ENCODE results near the gene MC2R. TPM values are rescaled to one million over a fixed set of nuclear protein-coding genes. Genes with fewer than 3 reads are reported as not detected.

Gene MC2R
- total RNA-seq, 1 donor from 2014 or later: not detected

DNA sequence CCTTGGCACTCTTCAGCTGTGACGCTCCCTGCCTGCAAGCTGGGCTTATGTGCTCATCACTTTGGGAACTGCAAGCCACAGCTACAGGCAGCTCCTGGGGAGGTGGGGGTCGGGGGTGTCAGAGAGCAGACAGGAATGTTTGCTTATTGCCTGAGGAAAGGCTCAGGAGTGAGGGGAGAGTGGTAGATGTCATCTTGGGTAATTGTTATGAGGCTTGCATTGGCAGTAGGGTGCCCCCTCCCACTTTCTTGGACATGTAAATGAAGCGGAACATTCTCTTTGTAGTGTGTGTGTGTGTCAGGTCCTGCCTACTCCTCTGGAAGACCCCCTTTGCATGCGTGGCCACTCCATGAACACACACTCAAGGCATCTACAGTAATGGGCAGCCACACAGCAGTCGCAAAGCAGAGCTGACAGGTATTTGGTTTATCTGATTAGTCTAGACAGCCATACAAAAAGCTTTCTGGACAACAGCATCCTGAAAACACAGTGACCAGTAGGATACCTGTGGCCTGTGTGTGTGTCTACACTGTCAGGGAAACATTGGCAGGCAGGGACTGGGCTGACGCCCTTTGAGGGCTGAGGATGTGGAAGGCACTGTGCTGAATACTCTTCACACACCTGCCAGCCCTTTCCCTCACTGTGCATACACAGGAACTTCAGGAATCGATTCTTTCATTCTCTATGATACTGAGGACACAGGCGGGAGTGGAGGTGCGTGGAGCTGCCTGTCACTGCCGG, 17.1 kb upstream of the MC2R start:
- no peaks in the 10 kb centered on the region for H3K27me3 Mint-ChIP-seq (ENCODE audit: low read depth)
- H3K4me1 Mint-ChIP-seq: no peaks in the 10 kb centered on the region
- H3K36me3 Mint-ChIP-seq: no peaks in the 10 kb centered on the region
- H3K4me3 Mint-ChIP-seq: no peak overlapping the region
- H3K9me3 Mint-ChIP-seq: peaks cover 24% of the 10 kb centered on the region
- no peak for DNase-seq (ENCODE audit: low spot score in 2 of 2, unreplicated experiment in 2 of 2)
- TF ChIP-seq, protein P1, sequence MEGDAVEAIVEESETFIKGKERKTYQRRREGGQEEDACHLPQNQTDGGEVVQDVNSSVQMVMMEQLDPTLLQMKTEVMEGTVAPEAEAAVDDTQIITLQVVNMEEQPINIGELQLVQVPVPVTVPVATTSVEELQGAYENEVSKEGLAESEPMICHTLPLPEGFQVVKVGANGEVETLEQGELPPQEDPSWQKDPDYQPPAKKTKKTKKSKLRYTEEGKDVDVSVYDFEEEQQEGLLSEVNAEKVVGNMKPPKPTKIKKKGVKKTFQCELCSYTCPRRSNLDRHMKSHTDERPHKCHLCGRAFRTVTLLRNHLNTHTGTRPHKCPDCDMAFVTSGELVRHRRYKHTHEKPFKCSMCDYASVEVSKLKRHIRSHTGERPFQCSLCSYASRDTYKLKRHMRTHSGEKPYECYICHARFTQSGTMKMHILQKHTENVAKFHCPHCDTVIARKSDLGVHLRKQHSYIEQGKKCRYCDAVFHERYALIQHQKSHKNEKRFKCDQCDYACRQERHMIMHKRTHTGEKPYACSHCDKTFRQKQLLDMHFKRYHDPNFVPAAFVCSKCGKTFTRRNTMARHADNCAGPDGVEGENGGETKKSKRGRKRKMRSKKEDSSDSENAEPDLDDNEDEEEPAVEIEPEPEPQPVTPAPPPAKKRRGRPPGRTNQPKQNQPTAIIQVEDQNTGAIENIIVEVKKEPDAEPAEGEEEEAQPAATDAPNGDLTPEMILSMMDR (IDR thresholded peaks at IDR 0.05; ENCODE audit: unreplicated experiment): no peak
- H3K27ac Mint-ChIP-seq: no peak overlapping the region

DNA sequence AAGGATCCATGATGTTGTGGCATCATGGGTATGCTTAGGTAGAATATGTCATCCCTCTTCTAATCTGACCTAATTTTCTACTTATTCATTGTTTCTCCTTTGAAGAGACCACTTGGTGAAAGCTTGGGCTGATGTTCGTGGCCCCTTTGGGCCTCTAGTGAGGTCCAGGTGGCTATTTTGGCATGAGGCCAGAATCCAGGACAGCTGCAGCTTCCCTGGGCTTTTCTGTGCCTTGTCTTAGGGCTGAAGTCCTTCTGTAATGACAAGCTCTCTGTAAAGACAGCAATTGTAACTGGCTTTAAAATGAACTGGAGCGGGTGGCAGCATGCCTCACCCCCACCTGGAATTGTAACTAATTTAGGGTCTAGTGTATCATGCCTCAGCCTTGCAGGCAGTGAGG, 15.6 kb upstream of the MC2R start:
- Mint-ChIP-seq H3K27me3 (ENCODE audit: low read depth) (no peaks in the 10 kb centered on the region), H3K9me3 (peaks cover 28% of the 10 kb centered on the region), H3K36me3 (no peaks in the 10 kb centered on the region)

DNA sequence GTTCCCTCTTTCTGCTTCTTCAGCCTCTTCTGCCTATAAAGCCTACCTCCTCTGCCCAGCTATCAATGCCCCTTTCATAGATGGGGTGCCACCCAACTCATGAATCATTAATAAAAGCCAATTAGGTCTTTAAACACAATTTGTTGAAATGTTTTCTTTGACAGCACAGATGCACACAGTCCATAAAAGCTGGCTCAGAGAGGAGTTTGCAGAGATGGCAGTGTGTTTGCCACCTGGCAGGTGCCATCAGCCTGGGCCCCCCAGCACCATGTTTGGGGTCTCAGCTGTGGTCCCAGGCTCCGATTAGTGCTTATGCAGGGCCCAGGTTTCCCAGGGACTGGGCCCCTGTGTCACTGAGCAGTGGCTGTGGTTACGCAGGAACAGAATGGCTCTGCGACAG, 7.9 kb upstream of the MC2R start:
- Mint-ChIP-seq H3K4me3 (no peak overlapping the region), H3K9me3 (peaks cover 9% of the 10 kb centered on the region), H3K36me3 (no peaks in the 10 kb centered on the region), H3K27ac (no peak overlapping the region), H3K4me1 (no peaks in the 10 kb centered on the region), H3K27me3 (ENCODE audit: low read depth) (no peaks in the 10 kb centered on the region)
- no peak for DNase-seq (ENCODE audit: low spot score in 2 of 2, unreplicated experiment in 2 of 2)
- TF ChIP-seq, protein P1 (IDR thresholded peaks at IDR 0.05; ENCODE audit: unreplicated experiment): no peak

More for the DNA sequence above, 15.6 kb upstream of the MC2R start:
- H3K27ac Mint-ChIP-seq: no peak overlapping the region
- no peak overlapping the region for H3K4me3 Mint-ChIP-seq
- TF ChIP-seq, protein P1 (IDR thresholded peaks at IDR 0.05; ENCODE audit: unreplicated experiment): no peak
- no peak for DNase-seq (ENCODE audit: low spot score in 2 of 2, unreplicated experiment in 2 of 2)
- no peaks in the 10 kb centered on the region for H3K4me1 Mint-ChIP-seq

DNA sequence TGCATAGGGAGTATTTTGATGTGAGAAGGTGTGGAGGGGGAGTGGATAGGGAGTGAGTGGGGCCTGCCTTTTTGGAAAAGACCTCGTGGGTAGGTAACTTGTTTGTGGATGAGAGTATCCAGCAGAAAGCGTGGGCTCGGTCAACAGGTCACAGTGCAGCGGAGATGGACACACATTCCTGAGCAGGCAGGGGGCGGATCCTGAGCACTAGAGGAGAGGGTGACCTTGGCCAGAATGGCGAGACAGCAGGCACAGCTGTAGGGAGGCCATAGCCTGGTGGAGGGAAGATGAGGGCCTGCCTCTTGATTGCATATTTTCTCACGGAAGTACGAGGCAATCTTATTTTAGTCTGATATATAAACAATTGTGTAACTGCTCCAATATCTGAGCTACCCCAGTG, 3.6 kb upstream of the MC2R start:
- H3K9me3 Mint-ChIP-seq: no peaks in the 10 kb centered on the region
- no peaks in the 10 kb centered on the region for H3K27me3 Mint-ChIP-seq (ENCODE audit: low read depth)
- no peak for DNase-seq (ENCODE audit: low spot score in 2 of 2, unreplicated experiment in 2 of 2)
- peaks cover 4% of the 10 kb centered on the region for H3K4me1 Mint-ChIP-seq
- H3K4me3 Mint-ChIP-seq: no peak overlapping the region
- H3K27ac Mint-ChIP-seq: no peak overlapping the region
- TF ChIP-seq, protein P1 (IDR thresholded peaks at IDR 0.05; ENCODE audit: unreplicated experiment): no peak
- no peaks in the 10 kb centered on the region for H3K36me3 Mint-ChIP-seq

DNA sequence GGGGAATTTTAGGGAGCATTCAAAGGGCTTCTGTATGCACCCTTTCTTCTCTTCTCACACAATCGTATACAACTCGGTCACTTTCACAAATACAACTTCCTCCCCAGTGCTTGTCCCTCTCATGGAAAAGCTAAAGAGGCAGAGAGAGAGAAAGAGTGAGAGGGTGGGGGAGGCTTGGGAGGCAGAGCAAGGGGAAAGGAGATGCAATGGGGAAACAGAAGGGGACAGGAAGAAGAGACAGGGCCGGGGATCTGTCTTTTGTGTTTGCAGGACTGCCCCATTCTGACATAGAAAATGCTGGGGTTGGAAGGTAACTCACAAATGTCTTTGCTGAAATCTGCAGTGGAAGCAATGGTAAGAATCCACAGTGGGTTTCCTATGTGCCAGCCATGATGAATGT, 2.1 kb upstream of the MC2R start:
- H3K4me1 Mint-ChIP-seq: peaks cover 4% of the 10 kb centered on the region
- no peaks in the 10 kb centered on the region for H3K9me3 Mint-ChIP-seq
- no peak overlapping the region for H3K4me3 Mint-ChIP-seq
- TF ChIP-seq, protein P1 (IDR thresholded peaks at IDR 0.05; ENCODE audit: unreplicated experiment): no peak
- H3K27me3 Mint-ChIP-seq (ENCODE audit: low read depth): no peaks in the 10 kb centered on the region
- DNase-seq (ENCODE audit: low spot score in 2 of 2, unreplicated experiment in 2 of 2): no peak
- H3K36me3 Mint-ChIP-seq: no peaks in the 10 kb centered on the region
- no peak overlapping the region for H3K27ac Mint-ChIP-seq

Measured in mesothelial cell of epicardium (in vitro differentiated cells).